ENCODE results near the gene RNF220. TPM values are rescaled to one million over a fixed set of nuclear protein-coding genes. Genes with fewer than 3 reads are reported as not detected.

The RNF220 gene
- total and polyA plus RNA-seq, 9 of the 15 experiments (the other 6 are each of a cell fraction or from before 2014, with no cell fraction given): 5.1 to 117 (median 66.9) TPM

GRCh38 chr1:44553771-44554170, 148.7 kb downstream of the RNF220 start:
- BruUV-seq (replicated peaks): no TSS peak

More at GRCh38 chr1:44553771-44554170, 148.7 kb downstream of the RNF220 start:
- Histone ChIP-seq H3K27me3 (ENCODE audit: control insufficient read depth in 2 of 2, insufficient read depth in 2 of 2, low read length in 2 of 2) (peaks cover 63 to 65% of the 10 kb centered on the region in 2 experiments), H3K79me2 (ENCODE audit: control insufficient read depth, insufficient read depth, low read length) (no peaks in the 10 kb centered on the region), H3K4me3 (no peak overlapping the region), H4K20me1 (replicated peaks; ENCODE audit: control insufficient read depth, insufficient read depth, low read length) (0 out of 2 replicates have a peak, but pooled peaks cover 13% of the 10 kb centered on the region), H3K4me2 (ENCODE audit: insufficient read depth, low read length) (no peak overlapping the region), H2AFZ (ENCODE audit: low read depth, low read length) (no peak overlapping the region), H3K9ac (ENCODE audit: insufficient read depth in 1 of 2, low read depth in 2 of 2, low read length in 2 of 2) (no peak overlapping the region), H3K36me3 (ENCODE audit: control insufficient read depth, insufficient read depth, low read length) (no peaks in the 10 kb centered on the region), H3K4me1 (replicated peaks in 1 of 2; ENCODE audit: control insufficient read depth in 2 of 2, insufficient read depth in 2 of 2, low read length in 2 of 2) (no peaks in the 10 kb centered on the region), H3K27ac (ENCODE audit: extremely low read depth, low read depth, low read length) (no peak overlapping the region), H3K9me1 (ENCODE audit: control insufficient read depth, insufficient read depth, low read length) (no peaks in the 10 kb centered on the region), H3K9me3 (replicated peaks; ENCODE audit: control insufficient read depth, insufficient read depth, low read depth, low read length) (no peaks in the 10 kb centered on the region)
- 7% methylated on average over 6 of the region's 6 CpGs for whole genome bisulfite sequencing (ENCODE audit: insufficient coverage, low coverage, missing lambda C conversion rate)
- POLR2A ChIA-PET: interaction anchor here (1.3 to 1.6 kb wide), 2 partner anchors 10 kb away, joined by 4 to 11 read pairs; no protein-coding TSS in a partner anchor
- TF ChIP-seq MED1 (CRISPR knock-in tag; IDR thresholded peaks at IDR 0.05; ENCODE audit: borderline replicate concordance) (no peak), ZBTB8A (IDR thresholded peaks at IDR 0.05; ENCODE audit: partially characterized antibody) (no peak), ZNF165 (CRISPR knock-in tag; IDR thresholded peaks at IDR 0.05; ENCODE audit: borderline replicate concordance) (no peak), NR4A1 (CRISPR knock-in tag; IDR thresholded peaks at IDR 0.05) (no peak), NR4A1 (tag; IDR thresholded peaks at IDR 0.05) (no peak), HMG20B (CRISPR knock-in tag; IDR thresholded peaks at IDR 0.05) (no peak), LEF1 (IDR thresholded peaks at IDR 0.05) (no peak), TRIM24 (IDR thresholded peaks at IDR 0.05) (no peak), PPARD (CRISPR knock-in tag; IDR thresholded peaks at IDR 0.05) (no peak), MLX (CRISPR knock-in tag; conservative IDR thresholded peaks at IDR 0.05) (no peak), ZNF512 (tag; IDR thresholded peaks at IDR 0.05) (no peak), ZNF311 (CRISPR knock-in tag; IDR thresholded peaks at IDR 0.05) (no peak), PTTG1 (tag; IDR thresholded peaks at IDR 0.05; ENCODE audit: low read depth) (no peak), KAT8 (IDR thresholded peaks at IDR 0.05; ENCODE audit: low read depth) (no peak), CREB3L1 (IDR thresholded peaks at IDR 0.05; ENCODE audit: borderline replicate concordance, low read depth) (no peak), NCOA1 (IDR thresholded peaks at IDR 0.05; ENCODE audit: low read depth) (no peak), RBM34 (IDR thresholded peaks at IDR 0.05; ENCODE audit: borderline replicate concordance, insufficient read depth, low read length) (no peak), HNRNPLL (IDR thresholded peaks at IDR 0.05; ENCODE audit: low read depth, low read length, poor library complexity, severe bottlenecking) (no peak), HDGF (IDR thresholded peaks at IDR 0.05) (no peak), POLR3A (IDR thresholded peaks at IDR 0.05; ENCODE audit: borderline replicate concordance, extremely low read depth, insufficient read depth, insufficient read length) (no peak)
- no peak for ATAC-seq
- CTCF ChIA-PET (ENCODE audit: low intra/inter-chr PET ratio): no interaction called here
- intact Hi-C loops (cut with micrococcal nuclease): no loop called here
- no peak for DNase-seq (ENCODE audit: extremely low read depth in 1 of 4, low spot score in 3 of 4)
- in situ Hi-C loops (cut with MboI): loop anchor here (10.0 kb wide), 1 partner anchor 521 kb away; no protein-coding TSS in a partner anchor
- no peak for FAIRE-seq

Data from K562 (cell line).